T-helper 9 cell (primary cell): ENCODE results near the gene RFTN1.

Experiments used
- DNase-seq: peaks from one replicate; pipeline ENCODE4 v3.0.0-alpha.2; 2020

The RFTN1 gene

GRCh38 chr3:16528581-16528993 is 15.1 kb upstream of the RFTN1 start:
- DNase-seq = no peak

GRCh38 chr3:16528106-16528505 is 14.6 kb upstream of the RFTN1 start:
- DNase-seq = no peak

DNA sequence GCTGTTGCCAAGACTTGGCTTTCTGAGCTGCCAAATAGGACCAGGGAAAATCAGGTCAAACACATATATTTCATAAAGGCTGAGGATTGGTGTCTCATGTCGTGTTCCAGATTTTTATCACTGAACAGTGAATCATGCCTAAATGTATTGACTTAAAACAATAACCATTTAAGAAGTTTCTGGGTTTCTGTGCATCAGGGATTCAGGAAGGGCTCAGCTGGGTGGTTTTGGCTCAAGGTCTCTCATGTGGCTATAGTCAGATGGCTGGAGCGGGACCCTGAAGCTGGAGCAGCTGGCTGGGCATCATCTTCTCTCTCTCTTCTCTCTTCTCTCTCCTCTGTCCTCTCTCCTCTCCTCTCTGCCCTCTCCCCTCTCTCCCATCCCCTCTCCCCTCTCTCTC is 10.7 kb upstream of the RFTN1 start:
- DNase-seq = no peak

DNA sequence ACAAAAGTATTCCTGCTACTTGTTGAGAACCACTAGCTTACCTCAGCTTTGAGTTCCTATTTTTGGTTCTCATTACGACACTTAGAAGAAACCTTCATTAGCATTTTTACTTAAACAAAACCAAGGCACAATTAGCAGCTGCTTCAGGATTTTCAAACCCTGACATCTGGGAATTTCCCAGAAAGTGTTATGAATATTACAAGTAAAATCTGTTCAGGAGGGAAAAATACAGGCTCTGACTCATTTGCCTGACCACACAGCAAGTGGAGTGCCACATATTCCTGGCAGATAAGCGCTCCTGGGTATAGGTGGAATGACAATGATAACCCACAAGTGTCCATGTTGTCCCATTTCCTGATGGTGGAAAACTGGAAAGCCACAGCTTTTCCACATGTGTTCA is 10.3 kb upstream of the RFTN1 start:
- DNase-seq = no peak

DNA sequence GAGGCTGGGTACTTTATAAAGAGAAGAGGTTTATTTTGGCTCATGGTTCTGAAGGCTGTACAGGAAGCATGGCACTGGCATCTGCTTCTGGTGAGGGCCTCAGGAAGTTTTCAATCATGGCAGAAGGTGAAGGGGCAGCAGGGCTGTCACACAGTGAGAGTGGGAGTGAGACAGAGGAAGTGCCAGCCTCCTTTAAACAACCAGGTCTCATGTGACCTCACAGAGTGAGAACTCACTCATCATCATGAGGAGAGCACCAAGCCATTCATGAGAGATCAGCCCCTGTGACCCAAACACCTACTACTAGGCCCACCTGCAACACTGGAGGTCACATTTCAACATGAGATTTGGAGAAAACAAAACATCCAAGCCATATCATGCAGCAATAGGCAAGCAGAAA is 9.3 kb upstream of the RFTN1 start:
- DNase-seq = no peak

- no peak for DNase-seq
These were observed 7.7 kb upstream of the RFTN1 start for GRCh38 chr3:16520970-16521881.

DNA sequence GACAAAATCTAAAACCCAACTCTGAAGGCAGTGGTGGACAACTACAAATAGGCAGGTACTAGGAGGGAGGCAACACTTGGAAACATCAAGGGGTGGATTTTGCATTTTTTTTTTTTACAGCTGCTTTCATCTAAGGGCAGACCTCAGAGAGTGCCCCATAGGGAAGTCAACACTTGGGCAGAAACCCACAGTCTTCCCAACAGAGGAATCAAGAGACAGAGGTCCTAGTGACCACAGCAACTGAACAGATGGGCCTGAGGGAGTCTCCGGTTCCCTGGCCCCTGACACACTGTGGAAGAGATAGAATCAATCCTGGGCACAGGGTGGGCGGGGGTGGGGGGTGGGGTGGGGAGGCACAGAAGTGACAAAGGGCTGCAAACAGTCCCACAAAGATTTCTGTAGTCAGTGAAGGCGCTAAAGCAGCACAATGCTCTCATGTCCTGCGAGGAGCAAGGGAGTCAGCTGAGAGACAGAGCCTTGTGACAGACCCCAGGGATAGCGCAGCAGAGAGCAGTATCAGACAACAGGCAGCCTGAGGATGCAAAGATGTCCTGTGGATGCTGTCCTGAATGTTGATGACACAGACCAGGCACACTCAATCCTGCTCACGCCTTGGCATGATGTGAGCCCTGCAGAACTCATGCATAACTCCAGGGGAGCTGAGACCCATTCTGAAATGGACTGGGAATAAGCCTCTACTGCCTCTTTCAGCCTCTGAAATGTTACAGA is 6.9 kb upstream of the RFTN1 start:
- no peak for DNase-seq

DNA sequence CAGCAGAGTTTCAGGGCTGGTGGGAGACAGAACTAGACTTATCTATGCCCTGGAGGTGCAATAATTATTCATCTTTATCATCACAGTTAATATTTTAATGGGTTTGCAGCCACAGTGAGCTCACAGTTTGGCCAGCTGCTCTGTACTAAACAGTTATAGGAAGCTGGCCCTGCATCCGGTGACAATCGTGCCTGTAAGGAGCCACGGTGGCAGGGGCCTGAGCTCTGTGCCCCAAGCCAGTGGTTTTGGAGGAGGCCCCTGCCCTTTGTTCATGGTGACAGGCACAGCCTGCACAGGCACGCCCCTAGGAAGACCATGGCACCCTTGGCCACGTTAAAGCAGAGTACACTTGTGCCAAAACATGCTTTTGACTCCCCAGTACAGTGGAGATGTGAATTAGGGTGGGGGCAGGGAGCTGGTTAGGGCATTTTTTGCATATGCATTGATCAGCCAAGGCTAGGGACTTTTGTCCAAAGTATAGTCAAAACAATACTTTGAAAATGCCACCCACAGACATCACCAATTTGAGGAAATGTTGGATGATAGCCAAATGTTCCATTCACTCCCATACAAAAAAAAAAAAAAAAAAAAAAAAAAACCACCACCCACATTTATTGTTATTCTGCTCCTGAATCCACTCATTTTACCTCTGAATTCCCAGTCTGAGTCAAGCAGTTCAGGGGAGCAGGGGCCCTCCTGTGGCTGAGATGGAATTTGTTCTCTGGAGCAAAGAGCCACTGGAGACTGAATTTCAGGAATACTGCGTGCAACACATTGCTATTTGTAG is 3.4 kb upstream of the RFTN1 start:
- DNase-seq = no peak

DNA sequence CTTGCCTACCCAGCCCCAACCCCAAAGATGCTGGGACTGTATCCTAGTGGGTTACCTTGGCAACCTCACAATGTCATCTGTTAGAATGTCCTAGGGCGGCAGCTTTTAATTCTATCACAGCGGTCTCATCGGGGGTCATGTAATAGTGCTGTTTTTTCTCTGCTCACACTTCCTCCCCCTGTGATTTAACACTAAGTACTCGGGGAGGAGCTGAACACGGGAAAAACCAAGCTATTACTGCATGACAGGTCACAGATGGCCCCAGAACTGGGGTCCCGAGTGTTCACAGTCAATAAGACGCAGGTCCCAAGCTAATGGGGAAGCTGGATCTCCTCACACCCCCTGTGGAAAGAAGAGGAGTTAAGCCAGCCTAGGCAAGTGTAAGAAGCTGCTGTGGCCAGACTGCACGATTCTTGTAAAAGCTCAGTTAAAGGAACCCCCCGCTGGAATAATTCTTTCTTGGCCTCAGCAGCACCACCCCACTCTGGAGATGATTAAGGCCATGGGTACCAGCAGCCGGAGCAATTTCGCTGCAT is 2.5 kb upstream of the RFTN1 start:
- no peak for DNase-seq

- DNase-seq = no peak
These were observed 1.4 kb upstream of the RFTN1 start for GRCh38 chr3:16514755-16515353.

GRCh38 chr3:16514021-16514700 is 662 bp upstream of the RFTN1 start:
- no peak for DNase-seq

DNA sequence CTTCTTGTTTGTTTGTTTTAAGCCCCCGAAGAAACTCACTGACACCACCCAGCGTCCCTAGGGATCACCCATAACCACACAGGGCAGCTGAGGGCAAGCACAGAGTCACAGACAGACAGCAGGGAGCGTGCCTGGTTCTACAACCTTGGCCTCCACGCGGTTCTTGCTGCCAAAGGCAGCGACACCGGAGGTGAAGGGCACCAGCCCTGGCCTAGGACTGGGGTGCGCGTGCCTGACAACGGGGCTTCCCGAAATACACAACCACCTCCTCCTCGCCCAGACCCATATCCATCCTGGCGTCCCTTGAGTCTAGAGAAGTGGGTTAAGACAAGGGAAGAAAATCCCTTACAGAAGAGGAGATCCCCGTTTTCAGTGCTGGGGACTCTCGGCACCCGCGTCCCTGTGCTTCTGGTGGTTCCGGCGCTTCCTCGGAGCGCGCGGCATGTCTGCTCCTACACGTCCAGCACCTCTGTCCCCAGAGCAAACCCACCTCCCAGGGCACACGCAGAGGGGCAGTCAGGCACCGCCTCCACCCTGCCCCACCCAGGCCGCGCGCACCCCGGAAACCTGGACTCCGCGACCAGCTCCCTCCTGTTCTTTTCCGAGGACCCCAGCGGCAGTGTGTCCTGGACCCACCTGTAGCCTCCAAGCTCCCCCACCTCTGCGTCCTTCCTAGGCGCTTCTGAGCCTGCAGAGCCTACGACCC is 911 bp downstream of the RFTN1 start:
- DNase-seq = peak; percentile 38

DNA sequence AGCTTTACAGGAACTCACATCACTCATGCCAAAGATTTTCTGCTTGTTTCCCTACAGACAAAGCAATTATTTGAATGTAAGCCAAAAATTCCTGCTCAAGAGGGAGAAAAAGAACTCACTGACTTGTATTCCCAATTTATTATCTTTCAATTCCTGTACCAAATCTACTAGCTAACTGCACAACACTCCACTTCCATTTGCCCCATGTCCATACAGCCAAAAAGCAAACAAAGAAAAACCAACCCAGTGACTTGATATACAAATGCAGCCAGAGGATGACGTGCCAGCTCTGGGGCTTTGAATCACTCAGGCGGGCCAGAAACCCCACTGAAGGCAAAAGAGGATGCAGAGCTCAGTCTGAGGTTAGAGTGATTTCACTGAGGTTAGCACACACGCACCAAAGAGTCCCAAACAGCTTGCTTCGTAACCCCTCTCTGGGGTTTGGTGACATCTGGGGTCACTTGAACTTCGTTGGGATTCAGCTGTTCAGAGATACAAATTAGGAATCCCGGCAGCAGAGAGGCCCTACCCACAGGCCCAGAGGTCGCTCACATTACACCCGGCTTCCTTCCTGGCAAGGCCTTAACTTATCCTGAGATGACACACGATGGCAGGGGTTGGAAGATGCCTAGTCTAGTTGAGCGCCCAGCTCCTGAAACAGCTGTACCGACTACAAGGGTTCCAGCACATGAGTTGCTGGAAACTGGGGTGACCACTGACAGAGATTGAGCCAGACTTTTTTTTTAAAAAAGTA is 1.6 kb downstream of the RFTN1 start:
- DNase-seq = peak; percentile 65

DNA sequence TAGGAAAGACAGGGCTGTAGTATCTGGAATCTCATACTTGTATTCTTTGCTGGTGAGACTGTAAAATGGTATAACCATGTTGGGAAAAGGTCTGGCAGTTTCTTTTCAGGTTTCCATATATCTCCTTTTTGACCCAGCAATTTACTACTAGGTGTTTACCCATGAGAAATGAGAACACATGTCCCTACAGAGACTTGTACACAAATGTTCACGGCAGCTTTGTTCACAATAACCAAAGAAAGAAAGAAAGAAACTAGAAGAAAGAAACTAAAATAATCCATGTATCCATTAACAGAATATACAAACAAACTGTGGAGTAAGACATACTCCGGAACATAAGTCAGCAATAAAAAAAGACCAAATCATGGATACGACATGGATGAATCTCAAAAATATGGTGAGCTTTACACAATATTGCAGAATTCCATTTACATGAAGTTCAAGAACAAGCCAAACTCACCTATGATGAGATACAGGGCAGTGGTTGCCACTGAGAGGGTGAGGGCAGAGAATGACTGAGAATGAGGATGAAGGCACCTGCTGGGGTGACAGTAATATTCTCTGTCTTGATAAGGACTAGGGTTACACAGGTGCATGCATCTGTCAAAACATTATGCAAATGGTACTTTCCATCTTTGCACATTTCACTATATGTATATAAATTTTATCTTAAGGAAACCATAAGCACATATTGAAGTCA is 2.7 kb downstream of the RFTN1 start:
- DNase-seq = no peak

GRCh38 chr3:16509721-16510619 is 3.5 kb downstream of the RFTN1 start:
- no peak for DNase-seq

DNA sequence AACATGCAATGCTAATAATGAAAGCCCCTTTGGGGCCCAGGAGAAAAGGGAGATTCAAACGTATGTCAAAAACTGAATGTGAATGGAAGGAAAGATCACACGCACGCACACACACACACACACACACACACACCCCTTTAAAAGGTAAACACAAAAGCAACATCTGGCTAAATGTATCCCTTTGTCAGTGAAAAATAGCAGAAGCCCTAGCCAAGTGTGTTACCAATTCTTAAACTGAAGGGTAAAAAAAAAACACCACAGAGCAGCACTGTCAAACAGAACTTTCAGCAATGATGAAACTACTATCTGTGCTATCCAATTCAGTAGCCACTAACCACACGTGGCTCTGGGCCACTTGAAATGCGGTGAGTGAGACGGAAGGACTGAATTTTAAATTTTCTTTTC is 4.9 kb downstream of the RFTN1 start:
- no peak for DNase-seq

DNA sequence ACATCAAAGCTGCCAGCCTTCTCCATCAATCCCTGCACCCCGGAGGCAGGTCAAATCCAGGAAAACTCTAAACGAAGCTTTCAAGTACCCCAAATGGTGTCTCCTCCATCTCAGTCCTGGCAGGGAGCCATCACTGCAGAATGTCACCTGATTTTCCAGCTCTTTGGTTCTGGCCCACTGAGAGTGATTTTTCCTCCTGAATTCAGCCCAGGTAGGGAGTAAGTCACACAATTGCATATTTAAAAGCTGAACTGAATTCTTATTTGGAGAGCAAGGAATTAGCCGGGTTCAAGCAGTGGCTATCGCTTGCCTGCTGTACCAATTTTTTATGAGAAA is 5.3 kb downstream of the RFTN1 start:
- no peak for DNase-seq

DNA sequence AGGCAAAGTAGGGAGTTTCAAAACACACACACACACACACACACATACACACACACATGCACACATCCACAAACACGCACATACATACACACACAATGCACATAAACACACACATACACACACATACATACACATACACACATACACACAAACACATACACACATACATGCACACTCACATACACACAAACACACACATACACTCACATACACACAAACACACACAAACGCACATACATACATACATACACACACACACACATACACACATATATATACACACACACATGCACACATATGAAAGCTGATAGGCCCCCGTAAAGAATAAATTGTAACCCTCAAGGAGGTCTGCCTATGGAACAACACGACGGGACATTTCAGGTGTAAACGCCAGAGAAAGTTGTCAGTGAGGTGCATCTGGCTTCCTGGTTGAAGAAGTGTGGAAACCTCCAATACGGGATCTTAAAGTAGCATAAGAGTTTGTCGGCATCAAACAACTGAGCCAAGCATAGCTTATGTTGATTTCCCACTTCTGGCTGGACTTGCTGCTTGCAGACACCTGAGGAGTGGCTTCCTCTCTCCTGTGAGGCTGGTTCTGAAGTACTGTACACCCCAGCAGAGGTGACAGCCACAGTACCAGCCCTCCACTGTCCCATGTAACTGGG is 5.8 kb downstream of the RFTN1 start:
- no peak for DNase-seq
